GM06990 (cell line): Measurements from ENCODE around the gene CAB39L.

Source experiments
- DNase-seq: peaks from one replicate; pipeline ENCODE4 v3.0.0-alpha.2; 2011; ENCODE audit not compliant: insufficient read length; ENCODE audit errors: extremely low read depth
- H3K27me3 ChIP-seq: replicated peaks from 2 replicates; pipeline ENCODE4 v1.6.0; 2011; ENCODE audit warnings: low read length; ENCODE audit not compliant: control insufficient read depth, insufficient read depth
- H3K36me3 ChIP-seq: 2 replicates; pipeline ENCODE4 v1.5.1; 2011; ENCODE audit warnings: low read length; ENCODE audit not compliant: control insufficient read depth, insufficient read depth
- H3K4me3 ChIP-seq: replicated peaks from 2 replicates; pipeline ENCODE4 v1.5.1; 2011; ENCODE audit warnings: low read depth, mild to moderate bottlenecking, control low read depth, low read length
- TF ChIP-seq, protein P1 (sequence below): IDR thresholded peaks from 2 replicates; pipeline ENCODE4 v1.5.1; 2011; ENCODE audit warnings: low read length, control low read depth, mild to moderate bottlenecking, inconsistent platforms; ENCODE audit not compliant: insufficient read depth, poor library complexity, severe bottlenecking

CAB39L gene

GRCh38 chr13:49315756-49316482, 127.9 kb downstream of the CAB39L start:
- no peaks in the 10 kb centered on the region for H3K36me3 ChIP-seq
- H3K27me3 ChIP-seq: no peaks in the 10 kb centered on the region
- TF ChIP-seq, protein P1, sequence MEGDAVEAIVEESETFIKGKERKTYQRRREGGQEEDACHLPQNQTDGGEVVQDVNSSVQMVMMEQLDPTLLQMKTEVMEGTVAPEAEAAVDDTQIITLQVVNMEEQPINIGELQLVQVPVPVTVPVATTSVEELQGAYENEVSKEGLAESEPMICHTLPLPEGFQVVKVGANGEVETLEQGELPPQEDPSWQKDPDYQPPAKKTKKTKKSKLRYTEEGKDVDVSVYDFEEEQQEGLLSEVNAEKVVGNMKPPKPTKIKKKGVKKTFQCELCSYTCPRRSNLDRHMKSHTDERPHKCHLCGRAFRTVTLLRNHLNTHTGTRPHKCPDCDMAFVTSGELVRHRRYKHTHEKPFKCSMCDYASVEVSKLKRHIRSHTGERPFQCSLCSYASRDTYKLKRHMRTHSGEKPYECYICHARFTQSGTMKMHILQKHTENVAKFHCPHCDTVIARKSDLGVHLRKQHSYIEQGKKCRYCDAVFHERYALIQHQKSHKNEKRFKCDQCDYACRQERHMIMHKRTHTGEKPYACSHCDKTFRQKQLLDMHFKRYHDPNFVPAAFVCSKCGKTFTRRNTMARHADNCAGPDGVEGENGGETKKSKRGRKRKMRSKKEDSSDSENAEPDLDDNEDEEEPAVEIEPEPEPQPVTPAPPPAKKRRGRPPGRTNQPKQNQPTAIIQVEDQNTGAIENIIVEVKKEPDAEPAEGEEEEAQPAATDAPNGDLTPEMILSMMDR: no peak
- H3K4me3 ChIP-seq: no peak overlapping the region
- no peak for DNase-seq

DNA sequence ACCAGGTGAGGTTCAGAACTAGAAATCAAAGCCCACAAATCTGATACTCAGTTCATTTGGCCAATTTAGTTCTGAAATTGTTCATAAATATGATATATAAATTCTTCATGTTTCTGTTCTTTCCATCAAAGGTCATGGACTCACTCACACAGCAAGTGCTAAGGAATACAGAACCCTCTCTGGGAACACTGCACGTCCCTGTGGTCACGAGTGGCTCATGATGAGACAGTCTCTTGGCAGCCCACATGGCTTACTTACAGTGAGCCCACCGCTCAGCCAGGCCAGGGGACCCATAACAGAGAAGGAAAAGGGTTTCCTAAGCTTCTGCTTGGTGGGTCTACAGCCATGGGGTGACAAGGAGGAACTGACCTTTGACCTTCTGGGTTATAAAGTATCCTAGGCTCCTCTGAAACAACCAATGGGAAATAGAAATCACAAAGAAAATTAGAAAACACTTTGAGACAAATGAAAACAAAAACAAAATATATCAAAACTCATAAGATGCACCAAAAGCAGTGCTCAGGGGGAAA, 128.8 kb downstream of the CAB39L start:
- Histone ChIP-seq H3K36me3 (no peaks in the 10 kb centered on the region; the same call in 1 of the 2 replicates), H3K27me3 (no peaks in the 10 kb centered on the region), H3K4me3 (no peak overlapping the region)
- DNase-seq: no peak
- TF ChIP-seq, protein P1: no peak

DNA sequence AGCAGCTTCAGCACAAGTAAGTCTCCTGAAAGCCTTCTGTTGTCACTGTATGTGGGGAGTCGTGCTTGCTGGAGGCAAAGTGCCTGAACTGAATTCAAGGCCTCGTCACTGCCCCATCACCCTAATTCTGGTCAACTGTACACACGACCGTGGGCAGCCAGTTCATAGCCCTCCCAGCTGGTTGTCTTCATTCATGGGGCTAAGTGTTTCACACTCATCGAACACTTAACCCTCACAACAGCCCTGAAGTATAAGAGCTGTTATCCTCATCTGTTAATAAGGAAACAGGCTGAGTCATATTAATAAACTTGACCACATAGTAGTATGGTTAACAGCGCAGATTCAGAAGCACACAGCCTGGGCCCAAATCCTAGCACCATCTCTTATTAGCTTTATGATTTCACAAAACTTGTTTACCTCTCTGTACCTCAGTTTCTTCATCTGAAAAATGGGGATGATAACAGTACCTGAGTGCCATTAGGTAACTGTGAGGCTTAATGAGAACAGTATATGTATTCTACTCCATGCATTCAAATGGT, 129.5 kb downstream of the CAB39L start:
- DNase-seq: no peak
- TF ChIP-seq, protein P1: no peak
- H3K36me3 ChIP-seq: no peaks in the 10 kb centered on the region; the same call in 1 of the 2 replicates
- H3K4me3 ChIP-seq: no peak overlapping the region
- H3K27me3 ChIP-seq: no peaks in the 10 kb centered on the region

- no peaks in the 10 kb centered on the region for H3K27me3 ChIP-seq
- H3K36me3 ChIP-seq: no peaks in the 10 kb centered on the region; the same call in 1 of the 2 replicates
- DNase-seq: no peak
- H3K4me3 ChIP-seq: no peak overlapping the region
- TF ChIP-seq, protein P1: no peak
Observed at GRCh38 chr13:49311816-49312215, 132.0 kb downstream of the CAB39L start.

- H3K27me3 ChIP-seq: no peaks in the 10 kb centered on the region
- H3K36me3 ChIP-seq: no peaks in the 10 kb centered on the region; the same call in 1 of the 2 replicates
- H3K4me3 ChIP-seq: no peak overlapping the region
- DNase-seq: no peak
- TF ChIP-seq, protein P1: no peak
Observed at GRCh38 chr13:49310251-49310650, 133.6 kb downstream of the CAB39L start.
